Fibroblast of lung (primary cell): Measurements from ENCODE around the gene MCM5. TPM values are rescaled to one million over a fixed set of nuclear protein-coding genes. Genes with fewer than 3 reads are reported as not detected.

Experiments used
- DNase-seq, 2 donors: peaks; one replicate each; pipeline versions ENCODE4 v3.0.0 to v3.0.0-alpha.2; 2010; ENCODE audit warnings: low read depth in 2 of 2
- H2AFZ ChIP-seq: 2 replicates; pipeline ENCODE4 v1.5.1; 2012; ENCODE audit warnings: low read length, control low read depth, inconsistent platforms
- H3K27ac ChIP-seq: 2 replicates; pipeline ENCODE4 v1.5.1; 2011; ENCODE audit warnings: low read length, control low read depth; ENCODE audit not compliant: insufficient read depth
- H3K27me3 ChIP-seq: 2 replicates; pipeline ENCODE4 v1.5.1; 2011; ENCODE audit warnings: mild to moderate bottlenecking, low read length; ENCODE audit not compliant: control insufficient read depth, insufficient read depth
- H3K36me3 ChIP-seq: 2 replicates; pipeline ENCODE4 v1.5.1; 2011; ENCODE audit warnings: low read length; ENCODE audit not compliant: control insufficient read depth, insufficient read depth
- H3K4me1 ChIP-seq: 2 replicates; pipeline ENCODE4 v1.5.1; 2011; ENCODE audit warnings: low read length; ENCODE audit not compliant: control insufficient read depth, insufficient read depth; ENCODE audit errors: extremely low read depth
- H3K4me2 ChIP-seq: 2 replicates; pipeline ENCODE4 v1.5.1; 2011; ENCODE audit warnings: low read length, control low read depth; ENCODE audit not compliant: insufficient read depth; ENCODE audit errors: extremely low read depth
- H3K4me3 ChIP-seq, 4 experiments: fragments of 200-600 bp in 1 of 4; sonication (generic) in 1 of 4; replicated peaks in 1 of 4; 2 replicates each; pipeline ENCODE4 v1.5.1; 2011 to 2016; ENCODE audit warnings: low read length in 4 of 4, low read depth in 3 of 4, mild to moderate bottlenecking in 3 of 4, control low read depth in 2 of 4, inconsistent platforms in 1 of 4, mixed read lengths in 1 of 4; ENCODE audit not compliant: insufficient read depth in 1 of 4; ENCODE audit errors: control extremely low read depth in 1 of 4
- H3K79me2 ChIP-seq: 2 replicates; pipeline ENCODE4 v1.5.1; 2012; ENCODE audit warnings: mild to moderate bottlenecking, low read length, inconsistent platforms; ENCODE audit not compliant: control insufficient read depth, insufficient read depth
- H3K9ac ChIP-seq: 2 replicates; pipeline ENCODE4 v1.5.1; 2011; ENCODE audit warnings: mild to moderate bottlenecking, low read length, control low read depth; ENCODE audit not compliant: insufficient read depth
- H3K9me3 ChIP-seq: 2 replicates; pipeline ENCODE4 v1.5.1; 2012; ENCODE audit warnings: low read depth, low read length; ENCODE audit not compliant: control insufficient read depth, insufficient read depth
- H4K20me1 ChIP-seq: 2 replicates; pipeline ENCODE4 v1.5.1; 2011; ENCODE audit warnings: low read length; ENCODE audit not compliant: control insufficient read depth, insufficient read depth; ENCODE audit errors: extremely low read depth
- EZH2 ChIP-seq: IDR thresholded peaks from 2 replicates; pipeline ENCODE4 v1.5.1; 2012; ENCODE audit warnings: low read length, control low read depth, mild to moderate bottlenecking; ENCODE audit errors: missing control alignments
- polyA plus RNA-seq, 2 donors: library from polyadenylated mRNA; depleted of rRNA in 1 of 2; stranded (reverse) in 1 of 2; unstranded in 1 of 2; fragments of >200 nt; gene quantifications; 2 replicates each; pipeline ENCODE4 v1.2.1, GENCODE V29; 2011 to 2012; ENCODE audit warnings: missing spikeins in 1 of 2
- total RNA-seq: library from RNA; depleted of rRNA; stranded (reverse); fragments of >200 nt; gene quantifications from 2 replicates; pipeline ENCODE4 v1.2.1, GENCODE V29; 2014
- TF ChIP-seq, protein P1 (sequence below), 2 donors: IDR thresholded peaks in 1 of 2; conservative IDR thresholded peaks in 1 of 2; 1 replicate in 1 of 2; 2 replicates in 1 of 2; pipeline ENCODE4 v1.5.1; 2011 to 2012; ENCODE audit warnings: low read length in 2 of 2, control low read depth in 1 of 2, inconsistent platforms in 1 of 2, low read depth in 1 of 2, mild to moderate bottlenecking in 1 of 2

The MCM5 gene
- total and polyA plus RNA-seq, 2 donors (not counting 1 experiment from before 2014, with no cell fraction given), result 13.4 to 21.7 TPM

GRCh38 chr22:35432228-35432905, 32.4 kb downstream of the MCM5 start:
- H2AFZ ChIP-seq, result no peak overlapping the region
- peaks cover 2% of the 10 kb centered on the region for H3K4me1 ChIP-seq
- DNase-seq, result no peak
- no peaks in the 10 kb centered on the region for H3K36me3 ChIP-seq
- H3K79me2 ChIP-seq, result no peaks in the 10 kb centered on the region
- H3K9me3 ChIP-seq, result no peaks in the 10 kb centered on the region
- no peaks in the 10 kb centered on the region for H3K27me3 ChIP-seq
- no peak overlapping the region for H3K9ac ChIP-seq
- no peak overlapping the region for H3K4me2 ChIP-seq
- H4K20me1 ChIP-seq, result no peaks in the 10 kb centered on the region
- H3K4me3 ChIP-seq, result no peak overlapping the region
- H3K27ac ChIP-seq, result no peak overlapping the region
- no peak for TF ChIP-seq EZH2
- TF ChIP-seq, protein P1, sequence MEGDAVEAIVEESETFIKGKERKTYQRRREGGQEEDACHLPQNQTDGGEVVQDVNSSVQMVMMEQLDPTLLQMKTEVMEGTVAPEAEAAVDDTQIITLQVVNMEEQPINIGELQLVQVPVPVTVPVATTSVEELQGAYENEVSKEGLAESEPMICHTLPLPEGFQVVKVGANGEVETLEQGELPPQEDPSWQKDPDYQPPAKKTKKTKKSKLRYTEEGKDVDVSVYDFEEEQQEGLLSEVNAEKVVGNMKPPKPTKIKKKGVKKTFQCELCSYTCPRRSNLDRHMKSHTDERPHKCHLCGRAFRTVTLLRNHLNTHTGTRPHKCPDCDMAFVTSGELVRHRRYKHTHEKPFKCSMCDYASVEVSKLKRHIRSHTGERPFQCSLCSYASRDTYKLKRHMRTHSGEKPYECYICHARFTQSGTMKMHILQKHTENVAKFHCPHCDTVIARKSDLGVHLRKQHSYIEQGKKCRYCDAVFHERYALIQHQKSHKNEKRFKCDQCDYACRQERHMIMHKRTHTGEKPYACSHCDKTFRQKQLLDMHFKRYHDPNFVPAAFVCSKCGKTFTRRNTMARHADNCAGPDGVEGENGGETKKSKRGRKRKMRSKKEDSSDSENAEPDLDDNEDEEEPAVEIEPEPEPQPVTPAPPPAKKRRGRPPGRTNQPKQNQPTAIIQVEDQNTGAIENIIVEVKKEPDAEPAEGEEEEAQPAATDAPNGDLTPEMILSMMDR (conservative IDR thresholded peaks at IDR 0.05 in 1 of 2, IDR thresholded peaks at IDR 0.05 in 1 of 2; ENCODE audit: low read depth in 1 of 2, low read length in 2 of 2), result no peak

- Histone ChIP-seq H2AFZ (no peak overlapping the region), H3K79me2 (no peaks in the 10 kb centered on the region), H4K20me1 (no peaks in the 10 kb centered on the region), H3K27ac (no peak overlapping the region), H3K27me3 (no peaks in the 10 kb centered on the region), H3K4me3 (no peak overlapping the region), H3K9ac (no peak overlapping the region), H3K36me3 (no peaks in the 10 kb centered on the region), H3K9me3 (no peaks in the 10 kb centered on the region), H3K4me1 (peaks cover 2% of the 10 kb centered on the region), H3K4me2 (no peak overlapping the region)
- no peak for TF ChIP-seq EZH2
- TF ChIP-seq, protein P1 (conservative IDR thresholded peaks at IDR 0.05 in 1 of 2, IDR thresholded peaks at IDR 0.05 in 1 of 2; ENCODE audit: low read depth in 1 of 2, low read length in 2 of 2), result no peak
- peak in 1 of 2 donors; percentile 53 for DNase-seq
These were observed 34.2 kb downstream of the MCM5 start for GRCh38 chr22:35434061-35434710.

DNA sequence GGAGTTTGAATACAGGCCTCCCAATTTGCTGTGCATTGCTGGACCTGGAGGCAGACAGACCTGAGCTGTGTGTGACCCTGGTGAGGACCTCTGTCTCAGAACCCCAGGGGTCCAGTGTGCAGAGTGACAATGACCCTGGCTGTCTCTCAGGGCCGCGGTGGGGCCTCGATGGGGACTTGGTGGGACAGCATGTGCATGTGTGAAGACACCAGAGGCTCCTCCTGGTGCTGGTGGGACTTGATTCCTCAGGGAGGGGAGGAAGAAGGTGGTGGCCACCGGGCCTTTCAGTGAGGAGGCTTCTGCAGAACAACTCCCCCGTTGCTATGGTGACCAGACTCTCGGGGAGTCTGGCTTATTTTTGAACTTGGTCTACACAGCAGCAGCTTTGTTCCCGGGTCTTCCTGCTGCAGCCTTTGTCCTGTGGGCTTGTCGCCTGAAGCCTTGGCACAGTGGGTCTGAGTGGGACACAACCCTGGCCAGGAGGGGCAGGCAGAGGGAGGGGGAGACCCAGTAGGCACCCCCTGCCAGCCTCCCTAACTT, 35.3 kb downstream of the MCM5 start:
- H3K4me3 ChIP-seq, result no peak overlapping the region
- no peak for TF ChIP-seq EZH2
- TF ChIP-seq, protein P1 (conservative IDR thresholded peaks at IDR 0.05 in 1 of 2, IDR thresholded peaks at IDR 0.05 in 1 of 2; ENCODE audit: low read depth in 1 of 2, low read length in 2 of 2), result no peak
- DNase-seq, result no peak
- H3K9ac ChIP-seq, result no peak overlapping the region
- peaks cover 2% of the 10 kb centered on the region for H3K4me1 ChIP-seq
- H3K27me3 ChIP-seq, result no peaks in the 10 kb centered on the region
- H3K9me3 ChIP-seq, result no peaks in the 10 kb centered on the region
- no peaks in the 10 kb centered on the region for H3K79me2 ChIP-seq
- H4K20me1 ChIP-seq, result no peaks in the 10 kb centered on the region
- no peak overlapping the region for H3K27ac ChIP-seq
- H3K36me3 ChIP-seq, result no peaks in the 10 kb centered on the region
- H2AFZ ChIP-seq, result no peak overlapping the region
- no peak overlapping the region for H3K4me2 ChIP-seq
